CD14-positive monocyte (primary cell): ENCODE measurements around the gene BATF3. TPM values are rescaled to one million over a fixed set of nuclear protein-coding genes. Genes with fewer than 3 reads are reported as not detected.

ENCODE experiments used
- DNase-seq, 3 donors: peaks; one replicate each; pipeline ENCODE4 v3.0.0-alpha.2; 2011 to 2022
- H2AFZ ChIP-seq: 2 replicates; pipeline ENCODE4 v1.6.0; 2012; ENCODE audit warnings: mild to moderate bottlenecking, low read depth, low read length, inconsistent platforms; ENCODE audit not compliant: insufficient read depth, poor library complexity, severe bottlenecking
- H3K27ac ChIP-seq, 2 donors: 1 replicate in 1 of 2; 2 replicates in 1 of 2; pipeline ENCODE4 v1.5.1; 2012 to 2013; ENCODE audit warnings: low read length in 2 of 2, control low read depth in 1 of 2, inconsistent platforms in 1 of 2, low read depth in 1 of 2, mild to moderate bottlenecking in 1 of 2
- H3K27me3 ChIP-seq, 2 donors: one replicate each; pipeline versions ENCODE4 v1.6.0 to v1.6.1; 2011 to 2013; ENCODE audit warnings: low read length in 2 of 2; ENCODE audit not compliant: control insufficient read depth in 2 of 2, insufficient read depth in 2 of 2
- H3K36me3 ChIP-seq, 2 donors: replicated peaks in 1 of 2; 1 replicate in 1 of 2; 2 replicates in 1 of 2; pipeline versions ENCODE4 v1.5.1 to v1.6.1; 2012 to 2013; ENCODE audit warnings: low read length in 2 of 2, control low read depth in 1 of 2, inconsistent platforms in 1 of 2, mild to moderate bottlenecking in 1 of 2; ENCODE audit not compliant: insufficient read depth in 2 of 2, control insufficient read depth in 1 of 2
- H3K4me1 ChIP-seq, 2 donors: 1 replicate in 1 of 2; 2 replicates in 1 of 2; pipeline versions ENCODE4 v1.5.1 to v1.6.1; 2012 to 2013; ENCODE audit warnings: low read length in 2 of 2, control low read depth in 1 of 2, inconsistent platforms in 1 of 2, mild to moderate bottlenecking in 1 of 2, moderate library complexity in 1 of 2; ENCODE audit not compliant: insufficient read depth in 2 of 2, control insufficient read depth in 1 of 2
- H3K4me2 ChIP-seq: replicated peaks from 2 replicates; pipeline ENCODE3; 2012; ENCODE audit warnings: low read length, moderate library complexity, mild to moderate bottlenecking; ENCODE audit not compliant: poor library complexity, severe bottlenecking; ENCODE audit errors: extremely low read depth
- H3K4me3 ChIP-seq, 3 experiments: fragments of 200-600 bp in 1 of 3; sonication (generic) in 1 of 3; replicated peaks in 1 of 3; 1 replicate in 2 of 3; 2 replicates in 1 of 3; pipeline ENCODE4 v1.5.1; 2011 to 2013; ENCODE audit warnings: low read length in 3 of 3, mild to moderate bottlenecking in 3 of 3, control low read depth in 2 of 3, low read depth in 2 of 3, inconsistent platforms in 1 of 3, moderate library complexity in 1 of 3
- H3K79me2 ChIP-seq: 2 replicates; pipeline ENCODE4 v1.6.0; 2012; ENCODE audit warnings: mild to moderate bottlenecking, control low read depth, inconsistent platforms, low read length, moderate library complexity; ENCODE audit not compliant: insufficient read depth
- H3K9ac ChIP-seq: 2 replicates; pipeline ENCODE4 v1.6.0; 2017; ENCODE audit warnings: low read length, mild to moderate bottlenecking; ENCODE audit not compliant: insufficient read depth, poor library complexity, severe bottlenecking
- H3K9me3 ChIP-seq, 2 donors: replicated peaks in 1 of 2; 1 replicate in 1 of 2; 2 replicates in 1 of 2; pipeline versions ENCODE4 v1.5.1 to v1.6.1; 2012 to 2013; ENCODE audit warnings: low read length in 2 of 2, control low read depth in 1 of 2; ENCODE audit not compliant: control insufficient read depth in 1 of 2, insufficient read depth in 1 of 2
- H4K20me1 ChIP-seq: 2 replicates; pipeline ENCODE4 v1.6.0; 2012; ENCODE audit warnings: mild to moderate bottlenecking, low read length, control low read depth, moderate library complexity; ENCODE audit not compliant: insufficient read depth
- H3K27ac Mint-ChIP-seq, 7 donors: one replicate each; pipeline ENCODE4 v1.8.0; 2020; ENCODE audit warnings: mild to moderate bottlenecking in 7 of 7, mixed read lengths in 7 of 7, moderate library complexity in 6 of 7, inconsistent platforms in 2 of 7
- H3K27me3 Mint-ChIP-seq, 3 donors: one replicate each; pipeline ENCODE4 v1.8.0; 2021 to 2022; ENCODE audit warnings: low read depth in 3 of 3, mild to moderate bottlenecking in 3 of 3, mixed read lengths in 3 of 3, moderate library complexity in 3 of 3, inconsistent platforms in 1 of 3
- H3K36me3 Mint-ChIP-seq, 2 donors: one replicate each; pipeline ENCODE4 v1.8.0; 2020; ENCODE audit warnings: mixed read lengths in 2 of 2, inconsistent platforms in 1 of 2, mild to moderate bottlenecking in 1 of 2
- H3K4me1 Mint-ChIP-seq: one replicate; pipeline ENCODE4 v1.8.0; 2020; ENCODE audit warnings: mild to moderate bottlenecking, mixed read lengths
- H3K4me3 Mint-ChIP-seq, 2 donors: one replicate each; pipeline ENCODE4 v1.8.0; 2020; ENCODE audit warnings: mild to moderate bottlenecking in 2 of 2, mixed read lengths in 2 of 2, moderate library complexity in 1 of 2
- H3K9me3 Mint-ChIP-seq, 7 donors: one replicate each; pipeline ENCODE4 v1.8.0; 2020 to 2022; ENCODE audit warnings: mixed read lengths in 7 of 7, mild to moderate bottlenecking in 6 of 7, moderate library complexity in 6 of 7, inconsistent platforms in 2 of 7
- WGBS: methylation state at CpG from one replicate; pipeline ENCODE4 v1.1.5; 2013; ENCODE audit warnings: missing lambda C conversion rate; ENCODE audit not compliant: insufficient coverage; 5-methylcytosine and 5-hydroxymethylcytosine counted together
- intact Hi-C, 2 donors: fragments of 100-400 bp; cut with micrococcal nuclease; formaldehyde crosslinking; loops; one replicate each; pipeline versions ENCODE4 v1.15.0 to v1.15.1; 2023
- polyA plus RNA-seq, 3 donors: library from polyadenylated mRNA; depleted of rRNA in 1 of 3; unstranded in 2 of 3; stranded (reverse) in 1 of 3; fragments of 300-500 nt in 2 of 3; fragments of >200 nt in 1 of 3; fragmentation: Illumina TruSeq in 2 of 3; gene quantifications; 1 replicate in 2 of 3; 2 replicates in 1 of 3; pipeline ENCODE4 v1.2.3, GENCODE V29; 2012 to 2021
- TF ChIP-seq, protein P1 (sequence below): fragments of 200-600 bp; IDR thresholded peaks from one replicate; pipeline ENCODE4 v1.8.0; 2022; ENCODE audit warnings: antibody characterized with exemption, mild to moderate bottlenecking

The BATF3 gene
- polyA plus RNA-seq, 3 donors: 9.3 to 34.7 (median 15.1) TPM

DNA sequence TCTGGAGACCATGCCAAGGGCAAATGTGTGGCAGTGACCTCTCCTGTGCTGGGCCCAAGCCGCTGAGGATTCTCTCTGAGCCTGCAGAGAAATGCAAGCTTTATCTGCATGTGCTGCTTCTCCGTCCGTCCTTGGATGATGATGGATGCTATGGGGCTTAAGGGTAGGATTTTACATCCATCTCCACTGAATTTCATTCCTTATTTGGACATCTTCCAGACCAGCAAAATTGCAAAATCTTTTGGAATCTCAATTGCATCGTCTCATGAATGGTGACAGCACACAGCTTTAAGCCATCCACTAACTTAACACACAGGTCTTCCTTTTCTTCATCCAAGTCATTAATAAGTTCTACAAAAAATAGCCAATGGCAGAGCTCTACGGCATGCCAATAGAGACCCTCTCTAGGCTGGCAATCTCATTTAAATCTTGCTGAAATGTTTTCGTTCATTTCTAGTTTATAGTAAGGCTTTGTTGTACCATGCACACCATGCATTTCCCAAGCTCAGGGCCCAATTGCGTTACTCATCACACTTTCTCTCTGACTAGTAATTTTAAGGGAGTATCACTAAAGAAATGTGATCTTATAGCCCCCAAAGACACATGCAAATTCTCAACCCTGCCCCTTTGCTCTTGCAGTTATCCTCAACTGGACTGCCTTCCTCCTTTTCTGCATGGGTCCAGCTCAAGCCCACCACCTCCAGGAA, 11.1 kb downstream of the BATF3 start:
- Mint-ChIP-seq H3K27me3 (peaks cover 0 to 5% (median 3%) of the 10 kb centered on the region in 3 donors), H3K36me3 (peaks cover 3 to 12% of the 10 kb centered on the region in 2 donors), H3K27ac (no peak overlapping the region), H3K4me1 (peaks cover 34% of the 10 kb centered on the region), H3K4me3 (no peak overlapping the region), H3K9me3 (no peaks in the 10 kb centered on the region)
- Histone ChIP-seq H3K4me2 (no peak overlapping the region), H3K36me3 (no peaks in the 10 kb centered on the region), H3K9ac (no peak overlapping the region), H3K9me3 (no peaks in the 10 kb centered on the region), H3K4me1 (peaks cover 28 to 29% of the 10 kb centered on the region in 2 donors), H3K27me3 (no peaks in the 10 kb centered on the region), H2AFZ (no peak overlapping the region), H3K4me3 (no peak overlapping the region), H4K20me1 (no peaks in the 10 kb centered on the region), H3K27ac (no peak overlapping the region), H3K79me2 (no peaks in the 10 kb centered on the region)
- 88% methylated on average over 2 of the region's 7 CpGs for WGBS
- DNase-seq: no peak
- intact Hi-C loops: no loop called here
- TF ChIP-seq, protein P1, sequence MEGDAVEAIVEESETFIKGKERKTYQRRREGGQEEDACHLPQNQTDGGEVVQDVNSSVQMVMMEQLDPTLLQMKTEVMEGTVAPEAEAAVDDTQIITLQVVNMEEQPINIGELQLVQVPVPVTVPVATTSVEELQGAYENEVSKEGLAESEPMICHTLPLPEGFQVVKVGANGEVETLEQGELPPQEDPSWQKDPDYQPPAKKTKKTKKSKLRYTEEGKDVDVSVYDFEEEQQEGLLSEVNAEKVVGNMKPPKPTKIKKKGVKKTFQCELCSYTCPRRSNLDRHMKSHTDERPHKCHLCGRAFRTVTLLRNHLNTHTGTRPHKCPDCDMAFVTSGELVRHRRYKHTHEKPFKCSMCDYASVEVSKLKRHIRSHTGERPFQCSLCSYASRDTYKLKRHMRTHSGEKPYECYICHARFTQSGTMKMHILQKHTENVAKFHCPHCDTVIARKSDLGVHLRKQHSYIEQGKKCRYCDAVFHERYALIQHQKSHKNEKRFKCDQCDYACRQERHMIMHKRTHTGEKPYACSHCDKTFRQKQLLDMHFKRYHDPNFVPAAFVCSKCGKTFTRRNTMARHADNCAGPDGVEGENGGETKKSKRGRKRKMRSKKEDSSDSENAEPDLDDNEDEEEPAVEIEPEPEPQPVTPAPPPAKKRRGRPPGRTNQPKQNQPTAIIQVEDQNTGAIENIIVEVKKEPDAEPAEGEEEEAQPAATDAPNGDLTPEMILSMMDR: no peak

DNA sequence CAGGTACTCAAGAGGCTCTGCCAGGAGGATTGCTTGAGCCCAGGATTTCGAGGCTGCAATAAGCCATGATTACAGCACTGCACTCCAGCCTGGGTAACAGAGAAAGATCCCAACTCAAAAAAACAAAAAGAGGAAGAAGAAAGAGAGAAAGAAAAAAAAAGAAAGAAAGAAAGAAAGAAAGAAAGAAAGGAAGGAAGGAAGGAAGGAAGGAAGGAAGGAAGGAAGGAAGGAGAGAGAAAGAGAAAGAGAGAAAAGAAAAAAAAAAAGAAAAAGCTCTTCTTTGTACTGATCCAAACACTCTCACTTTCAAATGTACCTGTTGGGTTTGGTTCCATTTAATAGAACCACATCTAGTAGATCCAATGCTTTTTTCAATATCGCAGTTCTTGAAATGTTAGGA, 11.8 kb downstream of the BATF3 start:
- peaks cover 41% of the 10 kb centered on the region for H3K4me1 Mint-ChIP-seq
- H3K4me3 Mint-ChIP-seq: no peak overlapping the region
- no peaks in the 10 kb centered on the region for H3K27me3 ChIP-seq
- H4K20me1 ChIP-seq: no peaks in the 10 kb centered on the region
- peak overlapping the region in 1 of 7 donors; percentile 12 for H3K27ac Mint-ChIP-seq
- intact Hi-C loops: no loop called here
- no peak overlapping the region for H2AFZ ChIP-seq
- H3K27me3 Mint-ChIP-seq: peaks cover 0 to 3% (median 1%) of the 10 kb centered on the region in 3 donors
- H3K4me1 ChIP-seq: peaks cover 34 to 36% of the 10 kb centered on the region in 2 donors
- no peak overlapping the region for H3K4me3 ChIP-seq
- no CpG with 5 or more reads among the region's 2 CpGs for WGBS
- H3K36me3 Mint-ChIP-seq: peaks cover 3 to 12% of the 10 kb centered on the region in 2 donors
- TF ChIP-seq, protein P1: no peak
- no peak overlapping the region for H3K27ac ChIP-seq
- no peak overlapping the region for H3K9ac ChIP-seq
- no peaks in the 10 kb centered on the region for H3K9me3 Mint-ChIP-seq
- no peak for DNase-seq
- H3K36me3 ChIP-seq: no peaks in the 10 kb centered on the region
- H3K4me2 ChIP-seq: no peak overlapping the region
- no peaks in the 10 kb centered on the region for H3K9me3 ChIP-seq
- no peaks in the 10 kb centered on the region for H3K79me2 ChIP-seq
